ENCODE measurements around the gene PDLIM7. TPM values are rescaled to one million over a fixed set of nuclear protein-coding genes. Genes with fewer than 3 reads are reported as not detected.

Gene PDLIM7
- polyA plus RNA-seq, 1 donor (not counting 4 experiments of a cell fraction or from before 2014, with no cell fraction given) = 48.5 TPM

DNA sequence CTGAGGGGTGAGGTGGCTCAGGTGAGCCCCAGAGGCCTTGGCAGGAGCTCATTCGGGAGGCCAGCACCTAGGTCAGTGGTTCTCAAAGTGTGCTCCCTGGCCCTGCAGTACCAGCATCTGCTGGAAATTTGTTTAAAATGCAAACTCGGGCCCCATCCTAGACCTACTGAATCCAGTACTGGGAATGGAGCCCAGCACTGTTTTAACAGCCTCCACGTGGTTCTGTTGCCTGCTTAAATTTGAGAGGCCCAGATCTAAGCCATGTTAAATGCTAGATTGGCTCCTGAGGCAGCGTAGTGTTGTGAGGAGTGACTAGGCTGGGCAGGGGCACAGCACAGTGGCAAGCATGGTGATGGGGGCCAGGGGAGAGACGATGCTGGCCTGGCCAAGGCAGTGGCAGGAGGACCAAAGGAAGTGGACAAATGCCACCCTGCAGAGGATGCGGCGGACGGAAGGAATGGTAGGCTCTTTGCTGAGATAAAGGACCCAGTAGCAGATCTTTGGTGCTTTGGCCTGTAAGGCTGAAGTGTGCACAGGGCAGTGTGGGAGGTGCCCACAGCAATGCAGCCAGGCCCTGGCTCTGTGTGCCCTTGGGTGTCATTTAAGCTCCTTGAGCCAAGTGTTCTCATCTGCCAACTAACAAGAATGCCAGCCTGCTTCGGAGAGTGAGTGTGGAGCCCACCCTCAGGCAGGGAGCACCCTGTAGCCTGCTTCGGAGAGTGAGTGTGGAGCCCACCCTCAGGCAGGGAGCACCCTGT is 46.6 kb downstream of the PDLIM7 start:
- dilution Hi-C loops (cut with MboI; ENCODE audit: extremely low pct_ligation_motif_present, low sequenced_read_pairs) = no loop called here
- H3K36me3 ChIP-seq (ENCODE audit: control insufficient read depth in 2 of 2, extremely low read depth in 1 of 2, insufficient read depth in 2 of 2, low read length in 2 of 2) = peaks cover 0 to 2% of the 10 kb centered on the region in 2 experiments

DNA sequence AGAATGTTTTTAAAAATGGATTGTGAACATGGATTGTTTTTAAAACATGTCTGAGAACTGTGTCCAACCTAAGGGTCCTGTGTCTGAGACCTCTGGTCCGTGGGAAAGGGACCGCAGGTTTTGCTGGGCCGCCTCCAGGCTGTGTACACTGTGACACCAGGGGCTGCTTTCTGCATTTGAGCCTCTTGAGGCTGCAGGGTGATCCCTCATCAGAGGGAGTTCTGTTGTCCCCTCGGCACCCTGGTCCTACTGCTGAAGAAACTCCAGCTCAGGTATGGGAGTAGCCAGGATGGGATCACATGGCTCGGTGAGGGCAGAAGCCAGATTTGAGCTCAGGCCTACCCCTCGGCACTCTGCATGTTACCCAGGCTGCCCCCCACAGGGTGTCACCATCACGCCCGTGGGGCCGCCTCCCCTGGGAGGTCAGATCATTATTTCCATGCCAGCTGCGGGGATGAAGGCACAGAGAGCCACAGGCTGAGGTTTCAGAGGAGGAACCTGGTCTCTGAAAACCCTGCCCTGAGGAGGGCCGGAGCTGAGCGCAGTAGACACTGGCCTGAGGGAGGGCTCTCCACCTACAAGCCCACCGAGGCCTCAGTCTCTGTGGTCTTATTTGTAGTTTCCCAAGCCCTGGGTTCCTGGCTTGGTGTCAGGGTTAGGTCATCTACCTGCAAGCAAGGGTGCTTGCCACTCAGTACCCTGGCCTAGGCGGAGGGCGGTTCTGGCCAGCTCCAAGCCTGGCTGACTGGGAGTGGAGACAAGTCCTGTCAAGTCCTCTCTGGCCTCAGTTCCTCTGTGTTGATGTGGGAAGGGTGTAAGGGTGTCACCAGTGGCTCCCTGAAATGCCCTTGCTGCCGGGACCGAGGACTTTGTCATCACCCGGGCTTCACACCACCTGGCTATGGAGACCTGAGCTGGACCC is 48.0 kb downstream of the PDLIM7 start:
- dilution Hi-C loops (cut with MboI; ENCODE audit: extremely low pct_ligation_motif_present, low sequenced_read_pairs) = no loop called here
- Histone ChIP-seq H3K4me3 (ENCODE audit: control insufficient read depth in 2 of 3, extremely low read depth in 1 of 3, insufficient read depth in 2 of 3, low read depth in 1 of 3, low read length in 3 of 3) (no peak overlapping the region), H3K36me3 (ENCODE audit: control insufficient read depth in 2 of 2, extremely low read depth in 1 of 2, insufficient read depth in 2 of 2, low read length in 2 of 2) (peaks cover 0 to 2% of the 10 kb centered on the region in 2 experiments), H3K27ac (ENCODE audit: control insufficient read depth, insufficient read depth, low read length) (no peak overlapping the region), H3K9me3 (ENCODE audit: control insufficient read depth, low read depth, low read length) (no peaks in the 10 kb centered on the region), H2AFZ (ENCODE audit: control insufficient read depth, low read length) (no peak overlapping the region), H3K9ac (ENCODE audit: control insufficient read depth, extremely low read depth, insufficient read depth, low read length) (no peak overlapping the region), H3K4me2 (ENCODE audit: control insufficient read depth, extremely low read depth, insufficient read depth, low read depth, low read length) (peak overlapping the region; percentile 35), H3K4me1 (ENCODE audit: control insufficient read depth, extremely low read depth, insufficient read depth, low read length) (peaks cover 49% of the 10 kb centered on the region), H3K9me1 (ENCODE audit: control insufficient read depth, extremely low read depth, insufficient read depth, low read length) (no peaks in the 10 kb centered on the region), H3K27me3 (ENCODE audit: control insufficient read depth, extremely low read depth, insufficient read depth, low read length) (no peaks in the 10 kb centered on the region), H3K79me2 (ENCODE audit: control insufficient read depth, insufficient read depth, low read length) (no peaks in the 10 kb centered on the region), H4K20me1 (ENCODE audit: control insufficient read depth, extremely low read depth, insufficient read depth, low read length) (no peaks in the 10 kb centered on the region)
- no peak for TF ChIP-seq CTCF (optimal IDR thresholded peaks at IDR 0.05 in 1 of 3, IDR thresholded peaks at IDR 0.05 in 1 of 3, conservative IDR thresholded peaks at IDR 0.05 in 1 of 3; ENCODE audit: extremely low read depth in 1 of 3, insufficient read depth in 2 of 3, low read length in 3 of 3)
- TF ChIP-seq EZH2 (IDR thresholded peaks at IDR 0.05; ENCODE audit: low read length) = no peak
- peak; percentile 53 for FAIRE-seq
- no peak for DNase-seq (ENCODE audit: low read depth, low spot score)

More for the DNA sequence above, 46.6 kb downstream of the PDLIM7 start:
- no peaks in the 10 kb centered on the region for H4K20me1 ChIP-seq (ENCODE audit: control insufficient read depth, extremely low read depth, insufficient read depth, low read length)
- no peaks in the 10 kb centered on the region for H3K79me2 ChIP-seq (ENCODE audit: control insufficient read depth, insufficient read depth, low read length)
- no peaks in the 10 kb centered on the region for H3K9me1 ChIP-seq (ENCODE audit: control insufficient read depth, extremely low read depth, insufficient read depth, low read length)
- no peak overlapping the region for H3K4me3 ChIP-seq (ENCODE audit: control insufficient read depth in 2 of 3, extremely low read depth in 1 of 3, insufficient read depth in 2 of 3, low read depth in 1 of 3, low read length in 3 of 3)
- peaks cover 40% of the 10 kb centered on the region for H3K4me1 ChIP-seq (ENCODE audit: control insufficient read depth, extremely low read depth, insufficient read depth, low read length)
- FAIRE-seq (no peak), DNase-seq (ENCODE audit: low read depth, low spot score) (no peak)
- no peak for TF ChIP-seq EZH2 (IDR thresholded peaks at IDR 0.05; ENCODE audit: low read length)
- H3K9me3 ChIP-seq (ENCODE audit: control insufficient read depth, low read depth, low read length) = no peaks in the 10 kb centered on the region
- no peak overlapping the region for H3K4me2 ChIP-seq (ENCODE audit: control insufficient read depth, extremely low read depth, insufficient read depth, low read depth, low read length)
- no peaks in the 10 kb centered on the region for H3K27me3 ChIP-seq (ENCODE audit: control insufficient read depth, extremely low read depth, insufficient read depth, low read length)
- no peak overlapping the region for H3K9ac ChIP-seq (ENCODE audit: control insufficient read depth, extremely low read depth, insufficient read depth, low read length)
- H3K27ac ChIP-seq (ENCODE audit: control insufficient read depth, insufficient read depth, low read length) = no peak overlapping the region
- no peak overlapping the region for H2AFZ ChIP-seq (ENCODE audit: control insufficient read depth, low read length)
